PC-9 (cell line): ENCODE data around the gene ISCA2.
A peak's percentile ranks its signal among the peaks of the same experiment; 100 is the strongest.

Experiments used
- EZH2 ChIP-seq: fragments of 200-600 bp; sonication (generic); IDR thresholded peaks from 2 replicates; pipeline ENCODE4 v1.8.0; 2017; ENCODE audit warnings: antibody characterized with exemption, low read depth
- TF ChIP-seq, protein P1 (sequence below): fragments of 200-600 bp; sonication (generic); conservative IDR thresholded peaks from 2 replicates; pipeline ENCODE4 v1.6.1; 2017; ENCODE audit warnings: mixed run types, antibody characterized with exemption, mild to moderate bottlenecking, moderate library complexity

DNA sequence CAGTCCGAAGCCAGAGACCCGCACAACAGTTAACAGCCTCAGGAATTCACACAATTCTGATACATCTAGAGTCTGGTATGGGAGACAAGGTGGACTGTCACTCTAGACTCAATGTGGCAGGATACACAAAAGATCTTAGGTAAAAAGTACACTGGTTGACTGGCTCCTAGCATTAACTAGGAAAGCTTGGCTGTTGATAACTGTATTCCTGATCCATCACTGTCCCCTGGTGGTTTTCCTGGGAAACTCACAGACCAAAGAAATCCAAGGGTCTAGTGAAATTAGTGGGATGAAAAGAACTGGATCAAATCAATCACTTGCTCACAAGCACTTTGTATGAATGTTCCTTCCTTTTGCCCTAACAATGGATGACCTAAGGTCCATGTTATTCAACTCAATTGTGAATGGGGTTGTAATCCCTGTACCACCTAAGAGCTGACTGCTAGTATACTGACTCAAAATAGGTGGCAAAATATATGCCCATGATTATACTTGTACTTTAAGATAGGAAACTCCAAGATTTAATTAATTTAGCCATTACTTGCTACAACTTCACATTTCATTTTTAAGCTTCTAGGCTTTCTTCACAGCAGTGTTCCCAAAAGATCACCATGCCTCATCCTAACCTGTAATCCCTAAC, 14.4 kb upstream of the ISCA2 start:
- TF ChIP-seq, protein P1, sequence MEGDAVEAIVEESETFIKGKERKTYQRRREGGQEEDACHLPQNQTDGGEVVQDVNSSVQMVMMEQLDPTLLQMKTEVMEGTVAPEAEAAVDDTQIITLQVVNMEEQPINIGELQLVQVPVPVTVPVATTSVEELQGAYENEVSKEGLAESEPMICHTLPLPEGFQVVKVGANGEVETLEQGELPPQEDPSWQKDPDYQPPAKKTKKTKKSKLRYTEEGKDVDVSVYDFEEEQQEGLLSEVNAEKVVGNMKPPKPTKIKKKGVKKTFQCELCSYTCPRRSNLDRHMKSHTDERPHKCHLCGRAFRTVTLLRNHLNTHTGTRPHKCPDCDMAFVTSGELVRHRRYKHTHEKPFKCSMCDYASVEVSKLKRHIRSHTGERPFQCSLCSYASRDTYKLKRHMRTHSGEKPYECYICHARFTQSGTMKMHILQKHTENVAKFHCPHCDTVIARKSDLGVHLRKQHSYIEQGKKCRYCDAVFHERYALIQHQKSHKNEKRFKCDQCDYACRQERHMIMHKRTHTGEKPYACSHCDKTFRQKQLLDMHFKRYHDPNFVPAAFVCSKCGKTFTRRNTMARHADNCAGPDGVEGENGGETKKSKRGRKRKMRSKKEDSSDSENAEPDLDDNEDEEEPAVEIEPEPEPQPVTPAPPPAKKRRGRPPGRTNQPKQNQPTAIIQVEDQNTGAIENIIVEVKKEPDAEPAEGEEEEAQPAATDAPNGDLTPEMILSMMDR, result peak; percentile 95
- no peak for TF ChIP-seq EZH2
